DND-41 (cell line): Measurements from ENCODE around the gene HOXA3.

ENCODE experiments used
- CTCF ChIP-seq: IDR thresholded peaks from 2 replicates; pipeline ENCODE4 v1.5.1; 2012; ENCODE audit warnings: borderline replicate concordance, low read length, moderate library complexity, mild to moderate bottlenecking; ENCODE audit not compliant: poor library complexity, severe bottlenecking; ENCODE audit errors: extremely low read depth
- EZH2 ChIP-seq: IDR thresholded peaks from 3 replicates; pipeline ENCODE4 v1.6.1; 2012; ENCODE audit warnings: borderline replicate concordance, low read depth, mild to moderate bottlenecking, moderate library complexity, low read length, inconsistent platforms; ENCODE audit not compliant: severe bottlenecking

- TF ChIP-seq CTCF (no peak), EZH2 (no peak)
Measured at GRCh38 chr7:27185013-27185853, 32.9 kb upstream of the HOXA3 start, which contains the start of gene HOXA11.
